ENCODE results near the gene ATP6AP1.

- TF ChIP-seq, protein P1, sequence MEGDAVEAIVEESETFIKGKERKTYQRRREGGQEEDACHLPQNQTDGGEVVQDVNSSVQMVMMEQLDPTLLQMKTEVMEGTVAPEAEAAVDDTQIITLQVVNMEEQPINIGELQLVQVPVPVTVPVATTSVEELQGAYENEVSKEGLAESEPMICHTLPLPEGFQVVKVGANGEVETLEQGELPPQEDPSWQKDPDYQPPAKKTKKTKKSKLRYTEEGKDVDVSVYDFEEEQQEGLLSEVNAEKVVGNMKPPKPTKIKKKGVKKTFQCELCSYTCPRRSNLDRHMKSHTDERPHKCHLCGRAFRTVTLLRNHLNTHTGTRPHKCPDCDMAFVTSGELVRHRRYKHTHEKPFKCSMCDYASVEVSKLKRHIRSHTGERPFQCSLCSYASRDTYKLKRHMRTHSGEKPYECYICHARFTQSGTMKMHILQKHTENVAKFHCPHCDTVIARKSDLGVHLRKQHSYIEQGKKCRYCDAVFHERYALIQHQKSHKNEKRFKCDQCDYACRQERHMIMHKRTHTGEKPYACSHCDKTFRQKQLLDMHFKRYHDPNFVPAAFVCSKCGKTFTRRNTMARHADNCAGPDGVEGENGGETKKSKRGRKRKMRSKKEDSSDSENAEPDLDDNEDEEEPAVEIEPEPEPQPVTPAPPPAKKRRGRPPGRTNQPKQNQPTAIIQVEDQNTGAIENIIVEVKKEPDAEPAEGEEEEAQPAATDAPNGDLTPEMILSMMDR (IDR thresholded peaks at IDR 0.05) = no peak
- TF ChIP-seq EZH2phosphoT487 (IDR thresholded peaks at IDR 0.05) = no peak
Observed at GRCh38 chrX:154457491-154458115, 29.1 kb downstream of the ATP6AP1 start.
